HL-60/S4 (cell line): ENCODE measurements around the gene SURF4.
"Not testable (repeated sequence)": the region's sequence is repeated elsewhere in the genome, so short reads cannot be mapped to it uniquely, and the experiment has no call there.

Source experiments
- in situ Hi-C: fragments of 300-500 bp; cut with MboI; formaldehyde crosslinking; loops from 2 replicates; pipeline ENCODE4 v1.14.3; 2022; ENCODE audit warnings: low sequenced_read_pairs

SURF4 gene

GRCh38 chr9:133397895-133398294 lies 22.0 kb upstream of the SURF4 start:
- in situ Hi-C loops, result no loop called here

GRCh38 chr9:133397370-133397769 lies 21.5 kb upstream of the SURF4 start:
- in situ Hi-C loops, result no loop called here

- in situ Hi-C loops, result no loop called here
These were observed 21.1 kb upstream of the SURF4 start for GRCh38 chr9:133396952-133397351.

DNA sequence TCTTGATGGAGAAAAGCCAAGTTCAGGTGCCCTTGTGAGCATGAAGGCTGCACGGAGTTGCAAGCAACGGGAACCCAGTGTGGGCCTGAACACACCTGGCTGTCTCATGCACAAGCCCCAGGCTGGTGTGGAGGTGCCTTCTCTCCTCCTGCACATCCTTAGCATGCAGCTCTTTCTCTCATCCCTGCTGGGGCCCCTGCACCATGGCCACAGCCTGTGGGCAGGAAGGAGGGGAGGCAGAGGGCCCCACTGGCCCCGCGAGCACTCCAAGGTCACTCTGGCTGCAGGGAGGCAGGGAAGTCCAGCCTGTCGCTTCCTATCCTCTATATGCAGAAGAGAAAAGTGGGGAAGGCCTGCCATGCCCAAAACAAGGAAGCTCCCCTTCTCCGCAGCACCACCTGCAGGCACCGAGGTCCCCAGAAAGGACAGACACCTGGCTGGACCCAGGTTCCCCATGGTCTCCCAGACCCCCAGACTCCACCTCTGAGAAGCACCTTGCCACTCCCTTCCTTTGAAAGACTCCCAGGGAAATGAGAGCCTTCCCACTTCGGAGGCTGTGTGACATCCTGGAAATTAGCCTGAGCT lies 18.9 kb upstream of the SURF4 start:
- in situ Hi-C loops, result no loop called here

GRCh38 chr9:133393399-133393798 lies 17.5 kb upstream of the SURF4 start:
- in situ Hi-C loops, result no loop called here

DNA sequence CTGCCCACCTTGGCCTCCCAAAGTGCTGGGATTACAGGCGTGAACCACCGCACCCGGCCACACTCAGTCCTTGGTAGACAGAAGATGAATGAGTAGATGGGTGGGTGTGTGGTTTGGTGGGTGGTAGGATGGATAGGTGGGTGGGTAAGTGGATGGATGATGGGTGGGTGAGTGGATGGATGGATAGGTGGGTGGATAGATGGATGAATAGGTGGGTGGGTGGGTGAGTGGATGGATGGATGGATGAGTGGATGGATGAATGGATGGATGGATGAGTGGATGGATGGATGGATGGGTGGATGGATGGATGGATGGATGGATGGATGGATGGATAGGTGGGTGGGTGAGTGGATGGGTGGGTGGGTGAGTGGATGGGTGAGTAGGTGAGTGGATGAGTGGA lies 16.4 kb upstream of the SURF4 start:
- in situ Hi-C loops, result not testable (repeated sequence)

GRCh38 chr9:133391449-133391848 lies 15.6 kb upstream of the SURF4 start:
- in situ Hi-C loops, result not testable (repeated sequence)

DNA sequence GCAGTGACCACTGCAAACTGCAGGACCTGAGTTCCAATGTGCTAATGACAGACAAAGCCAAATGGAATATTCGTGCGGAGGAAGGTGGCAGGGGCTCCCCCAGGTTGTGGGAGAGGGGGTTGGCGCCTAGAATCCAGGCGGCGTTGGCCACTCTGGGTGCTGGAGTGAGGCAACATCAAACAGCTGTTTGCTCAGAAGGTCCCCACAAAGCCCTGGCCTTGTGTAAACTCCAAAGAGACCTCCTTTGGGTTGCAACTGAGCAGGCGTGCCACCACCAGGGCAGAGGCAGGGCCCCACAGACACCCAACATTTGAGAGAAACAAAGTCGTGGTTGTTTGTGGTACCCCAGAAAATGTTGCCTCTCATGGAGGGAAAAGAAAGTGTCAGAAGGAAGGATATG lies 14.9 kb upstream of the SURF4 start:
- in situ Hi-C loops, result no loop called here

DNA sequence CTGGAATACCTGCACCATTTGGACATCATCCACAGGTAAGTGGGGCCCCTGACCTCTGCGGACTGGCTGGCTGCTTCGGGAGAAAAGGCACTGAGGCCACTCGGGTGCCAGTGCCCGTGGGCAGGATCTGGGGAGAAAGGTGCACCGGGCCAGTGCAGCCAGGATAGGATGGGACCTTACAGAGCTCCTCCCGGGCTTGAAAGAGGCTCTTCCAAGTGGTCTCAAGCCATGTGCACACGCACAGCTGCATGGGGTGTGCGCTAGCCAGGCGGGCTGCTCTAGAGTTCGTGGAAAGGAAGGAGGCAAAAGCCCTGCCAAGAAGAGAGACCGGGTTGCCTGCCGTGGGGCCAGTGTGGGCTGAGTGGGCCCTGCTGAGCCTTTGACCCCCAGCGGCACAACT lies 13.7 kb upstream of the SURF4 start:
- in situ Hi-C loops, result no loop called here

DNA sequence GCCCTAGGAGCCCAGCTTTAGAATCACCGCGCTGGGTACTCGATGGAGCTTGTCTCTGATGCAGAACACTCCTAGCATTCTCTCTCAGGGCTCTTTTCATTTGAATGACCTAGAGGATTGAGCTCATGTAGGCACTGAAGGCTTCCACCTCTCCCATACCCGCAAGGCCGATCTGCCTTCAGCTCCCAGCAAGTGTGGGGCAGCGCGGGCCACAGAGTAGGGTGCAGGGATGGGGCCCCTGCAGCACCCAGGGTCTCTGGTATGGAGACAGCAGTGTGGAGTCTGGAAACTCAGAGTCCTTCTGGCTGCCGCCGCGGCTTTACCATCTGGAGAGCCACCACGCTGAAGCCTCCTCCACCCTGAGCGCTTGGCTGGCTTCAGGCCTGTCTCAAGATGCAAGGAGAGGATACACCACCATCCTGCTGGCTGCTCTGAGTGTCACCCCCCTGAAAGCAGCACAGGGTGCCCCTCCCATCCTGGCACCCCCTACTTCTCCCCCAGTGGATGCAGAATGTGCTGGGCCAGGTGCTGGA lies 13.2 kb upstream of the SURF4 start:
- in situ Hi-C loops, result no loop called here

- in situ Hi-C loops, result no loop called here
These were observed 11.8 kb upstream of the SURF4 start for GRCh38 chr9:133387680-133388079.

GRCh38 chr9:133386338-133386737 lies 10.5 kb upstream of the SURF4 start:
- in situ Hi-C loops, result no loop called here

GRCh38 chr9:133385452-133385851 lies 9.6 kb upstream of the SURF4 start:
- in situ Hi-C loops, result no loop called here

DNA sequence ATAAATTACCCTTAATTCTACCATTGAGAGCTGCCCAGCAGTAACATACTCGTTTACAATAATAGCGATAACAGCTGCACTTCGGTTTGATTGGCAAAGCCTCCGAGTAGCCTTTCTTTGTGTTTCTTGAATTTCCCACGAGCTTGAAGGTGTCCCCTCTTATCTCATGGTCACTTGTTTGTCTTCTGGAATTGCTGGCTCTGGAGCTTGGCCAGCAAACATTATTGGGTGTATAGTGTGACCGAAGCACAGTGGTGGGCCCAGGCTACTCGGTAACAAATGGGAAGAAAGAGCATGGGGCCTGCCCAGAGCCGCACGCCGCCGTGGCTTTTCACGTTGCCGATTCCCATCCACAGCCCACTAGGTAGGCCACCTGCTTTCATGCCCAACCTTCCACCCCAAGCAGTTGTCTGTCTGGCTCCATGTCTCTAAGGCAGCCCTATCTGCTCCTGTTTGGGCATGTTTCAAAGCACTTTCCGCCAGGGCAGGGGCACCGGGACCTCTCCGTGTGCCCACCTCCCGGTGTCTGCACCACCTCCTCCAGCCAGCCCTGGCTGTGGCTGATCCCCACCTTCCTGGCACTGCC lies 9.0 kb upstream of the SURF4 start:
- in situ Hi-C loops, result no loop called here

GRCh38 chr9:133383438-133383837 lies 7.6 kb upstream of the SURF4 start:
- in situ Hi-C loops, result no loop called here

- in situ Hi-C loops, result no loop called here
These were observed 6.8 kb upstream of the SURF4 start for GRCh38 chr9:133382507-133383141.

DNA sequence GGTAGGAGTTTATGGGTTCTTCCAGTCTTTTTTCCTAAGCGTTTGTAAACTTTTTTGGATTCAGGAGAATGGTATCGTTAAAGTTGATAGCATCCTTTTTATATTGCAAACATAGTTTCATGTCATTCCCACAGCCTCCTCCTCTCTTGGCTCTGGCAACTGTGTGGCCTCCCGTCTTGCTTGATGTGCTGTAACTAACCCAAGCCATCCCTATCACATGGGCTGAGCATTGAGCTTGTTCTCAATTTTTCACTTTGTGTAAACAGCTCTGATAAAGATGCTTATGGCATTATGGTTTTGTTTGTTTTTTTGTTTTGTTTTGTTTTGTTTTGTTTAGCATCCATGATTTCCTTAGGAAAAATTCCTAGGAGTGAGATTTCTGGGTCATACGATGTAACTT lies 4.9 kb upstream of the SURF4 start:
- in situ Hi-C loops, result no loop called here

- in situ Hi-C loops, result no loop called here
These were observed 3.6 kb upstream of the SURF4 start for GRCh38 chr9:133379153-133380086.

DNA sequence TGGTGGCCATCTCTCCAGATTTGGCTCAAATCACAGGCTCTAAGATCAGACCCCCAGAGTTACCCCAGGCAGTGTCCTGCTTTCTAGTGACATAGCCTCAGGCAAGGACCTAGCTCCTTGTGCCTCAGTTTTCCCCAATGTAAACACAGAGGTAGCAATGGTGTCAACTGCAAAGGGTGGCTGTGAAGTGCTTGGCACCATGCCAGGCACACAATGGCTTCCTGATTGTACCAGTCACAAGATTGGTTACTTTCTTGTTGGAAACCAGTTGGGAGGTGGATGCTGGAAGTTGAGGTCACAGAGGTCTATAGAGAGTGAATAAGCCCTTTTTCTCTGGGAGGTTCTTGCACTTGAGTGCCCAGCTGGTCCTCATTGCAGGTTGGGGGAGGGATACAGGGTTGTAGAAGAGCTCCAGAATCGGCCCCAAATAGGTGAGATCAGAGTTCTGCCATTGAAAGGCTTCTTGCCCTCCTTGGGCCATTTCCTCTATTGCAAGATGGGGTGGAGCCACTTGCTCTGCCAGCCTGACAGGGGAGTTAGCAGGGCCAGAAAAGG lies 2.6 kb upstream of the SURF4 start:
- in situ Hi-C loops, result no loop called here

GRCh38 chr9:133377721-133378216 lies 1.9 kb upstream of the SURF4 start:
- in situ Hi-C loops, result no loop called here

GRCh38 chr9:133377280-133377679 lies 1.4 kb upstream of the SURF4 start:
- in situ Hi-C loops, result not testable (repeated sequence)
